Smooth muscle cell of the brain vasculature (primary cell): ENCODE results near the gene BMPR1B.
A peak's percentile ranks its signal among the peaks of the same experiment; 100 is the strongest.
"Not testable (repeated sequence)": the region's sequence is repeated elsewhere in the genome, so short reads cannot be mapped to it uniquely, and the experiment has no call there.

Experiments
- DNase-seq: peaks from one replicate; pipeline ENCODE4 v3.0.0-alpha.2; 2012; ENCODE audit warnings: low read depth, low spot score

Gene BMPR1B

GRCh38 chr4:94833394-94833793 is 75.6 kb downstream of the BMPR1B start:
- peak; percentile 20 for DNase-seq

DNA sequence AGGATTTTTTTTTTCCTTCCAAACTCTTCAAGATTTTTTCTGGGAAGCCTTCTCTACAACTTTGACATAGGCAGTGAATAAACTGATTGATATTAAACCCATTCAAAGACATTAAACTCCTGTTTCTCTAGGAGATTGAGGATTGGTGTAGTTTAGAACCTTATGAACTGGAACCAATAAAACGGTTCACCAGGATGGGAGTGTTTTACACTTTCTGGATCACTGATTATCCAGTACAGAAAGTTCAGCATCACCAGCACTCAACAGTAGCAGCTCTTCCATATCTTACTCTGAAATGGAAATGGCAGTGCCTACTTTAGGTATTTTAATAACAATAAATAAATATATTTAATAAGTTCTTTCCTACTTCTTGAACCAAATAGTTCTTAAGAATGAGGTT is 76.7 kb downstream of the BMPR1B start:
- no peak for DNase-seq

DNA sequence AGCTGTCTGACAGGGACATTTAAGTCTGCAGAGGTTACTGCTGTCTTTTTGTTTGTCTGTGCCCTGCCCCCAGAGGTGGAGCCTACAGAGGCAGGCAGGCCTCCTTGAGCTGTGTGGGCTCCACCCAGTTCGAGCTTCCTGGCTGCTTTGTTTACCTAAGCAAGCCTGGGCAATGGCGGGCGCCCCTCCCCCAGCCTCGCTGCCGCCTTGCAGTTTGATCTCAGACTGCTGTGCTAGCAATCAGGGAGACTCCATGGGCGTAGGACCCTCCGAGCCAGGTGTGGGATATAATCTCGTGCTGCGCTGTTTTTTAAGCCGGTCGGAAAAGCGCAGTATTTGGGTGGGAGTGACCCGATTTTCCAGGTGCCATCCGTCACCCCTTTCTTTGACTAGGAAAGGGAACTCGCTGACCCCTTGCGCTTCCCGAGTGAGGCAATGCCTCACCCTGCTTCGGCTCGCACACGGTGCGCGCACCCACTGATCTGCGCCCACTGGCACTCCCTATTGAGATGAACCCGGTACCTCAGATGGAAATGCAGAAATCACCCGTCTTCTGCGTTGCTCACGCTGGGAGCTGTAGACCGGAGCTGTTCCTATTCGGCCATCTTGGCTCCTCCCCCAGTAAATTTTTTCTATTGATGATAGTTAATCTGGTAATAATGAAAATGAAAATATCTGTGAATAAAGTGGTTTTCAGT is 83.6 kb downstream of the BMPR1B start:
- DNase-seq: not testable (repeated sequence)

DNA sequence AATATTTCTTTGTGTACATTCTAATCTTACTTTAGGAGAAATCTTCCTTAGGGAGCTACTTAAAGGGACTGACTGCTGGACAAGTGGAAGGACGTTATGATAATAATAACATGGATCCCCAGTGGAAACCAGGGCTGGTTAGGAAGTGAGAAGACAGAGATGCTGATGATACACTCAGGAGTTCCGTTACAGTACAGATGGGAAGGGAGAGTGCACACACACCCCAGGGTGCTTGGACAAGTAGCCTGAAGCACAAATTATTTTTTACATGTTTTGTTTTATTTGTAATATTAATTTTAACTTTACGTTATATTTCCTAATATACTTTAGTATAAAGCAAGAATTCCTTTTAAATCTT is 84.1 kb downstream of the BMPR1B start:
- no peak for DNase-seq

- DNase-seq: no peak
Measured at GRCh38 chr4:94843216-94843615, 85.5 kb downstream of the BMPR1B start.

- DNase-seq: no peak
Measured at GRCh38 chr4:94848326-94848725, 90.6 kb downstream of the BMPR1B start.

DNA sequence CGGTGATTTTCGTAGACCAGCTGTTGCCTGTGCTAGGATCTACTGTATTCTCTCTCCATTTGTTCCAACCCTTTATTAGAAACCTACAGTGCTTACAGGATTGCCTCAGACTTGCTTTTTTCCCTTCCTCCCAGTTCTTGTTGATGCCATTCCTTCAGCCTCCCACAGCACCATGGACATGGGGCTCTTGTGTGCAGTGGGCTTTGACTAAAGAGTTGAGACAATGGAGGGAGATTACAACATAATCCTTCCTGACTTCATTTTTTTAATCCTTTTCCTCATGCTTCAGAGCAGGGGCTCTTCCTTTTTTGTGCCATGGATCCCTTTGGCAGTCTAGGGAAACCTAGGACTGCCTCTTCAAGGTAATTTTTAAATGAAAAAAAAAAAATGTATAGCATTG is 92.1 kb downstream of the BMPR1B start:
- DNase-seq: no peak

- no peak for DNase-seq
Measured at GRCh38 chr4:94852616-94853015, 94.9 kb downstream of the BMPR1B start.

DNA sequence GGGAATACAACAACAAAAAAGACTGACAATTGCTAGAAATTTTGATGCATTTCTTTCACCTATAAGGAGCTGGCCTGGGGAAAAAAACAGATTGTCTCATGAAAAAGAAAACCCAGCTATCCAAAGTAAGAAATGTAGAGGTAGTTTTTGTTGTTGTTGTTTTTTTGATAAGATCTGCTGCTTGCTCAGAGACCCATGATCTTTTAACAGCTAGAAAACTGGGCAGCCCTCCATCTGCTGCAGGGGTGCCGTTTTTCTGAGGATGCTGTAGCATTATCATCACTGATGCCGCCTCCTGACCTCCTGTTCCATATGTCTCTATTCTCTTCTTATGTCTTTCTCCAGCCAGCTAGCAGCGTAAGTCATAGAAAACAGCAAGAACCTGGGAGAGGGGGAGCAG is 98.3 kb downstream of the BMPR1B start:
- no peak for DNase-seq

GRCh38 chr4:94870146-94870545 is 112.4 kb downstream of the BMPR1B start:
- no peak for DNase-seq

DNA sequence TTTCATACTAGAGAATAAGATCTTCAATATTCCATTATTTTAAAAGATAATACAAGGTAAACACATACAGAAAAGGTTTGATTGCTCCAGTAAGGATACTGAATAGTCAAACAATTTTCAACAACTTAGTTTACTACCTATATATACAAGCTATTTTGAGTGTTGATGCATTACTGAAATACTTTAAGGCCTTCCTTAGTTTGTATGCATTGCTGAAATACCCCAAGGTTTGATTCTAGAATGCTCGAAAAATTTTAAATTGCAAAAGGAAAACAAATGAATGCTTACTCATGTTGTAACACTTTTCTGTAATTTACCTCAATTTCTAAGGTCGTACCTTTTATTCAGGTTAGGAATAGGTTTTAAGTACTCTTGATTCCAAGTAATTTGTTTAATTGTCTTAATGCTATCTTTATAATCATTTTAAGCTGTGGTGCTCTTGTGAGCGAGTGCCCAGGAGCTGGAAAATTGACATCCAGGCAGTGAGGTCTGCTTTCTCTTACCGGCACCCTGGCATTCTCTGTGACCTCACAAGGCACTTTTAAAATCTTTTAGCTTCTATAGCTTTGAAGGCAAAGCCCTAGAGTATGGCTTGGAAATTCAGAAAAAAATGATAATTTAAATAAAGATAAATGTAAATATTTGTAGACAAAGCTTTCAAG is 114.0 kb downstream of the BMPR1B start:
- no peak for DNase-seq

DNA sequence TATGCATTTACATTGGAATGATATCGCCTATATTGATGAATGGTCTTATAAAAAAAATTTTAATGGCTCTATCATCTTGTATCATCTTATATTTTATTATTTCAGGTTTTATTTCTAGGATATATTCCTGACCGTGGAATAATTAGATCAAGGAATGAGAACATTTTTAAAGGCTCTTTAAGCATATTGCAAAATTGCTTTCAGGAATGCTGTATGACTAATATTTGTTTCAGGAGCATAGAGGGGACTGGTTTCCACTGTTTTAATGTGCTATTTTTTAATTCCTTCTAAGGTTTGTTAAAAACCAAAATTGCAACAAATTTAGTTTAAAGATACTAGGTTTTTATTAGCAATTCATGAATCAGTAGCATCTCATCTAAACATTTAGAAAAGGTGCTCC is 120.2 kb downstream of the BMPR1B start:
- DNase-seq: no peak

- DNase-seq: no peak
Measured at GRCh38 chr4:94880956-94881355, 123.2 kb downstream of the BMPR1B start.

- no peak for DNase-seq
Measured at GRCh38 chr4:94882756-94883155, 125.0 kb downstream of the BMPR1B start.

- DNase-seq: no peak
Measured at GRCh38 chr4:94887027-94887426, 129.3 kb downstream of the BMPR1B start.

GRCh38 chr4:94889523-94889922 is 131.8 kb downstream of the BMPR1B start:
- DNase-seq: no peak

GRCh38 chr4:94889946-94890345 is 132.2 kb downstream of the BMPR1B start:
- DNase-seq: no peak

GRCh38 chr4:94890579-94890978 is 132.8 kb downstream of the BMPR1B start:
- DNase-seq: no peak

GRCh38 chr4:94892051-94892450 is 134.3 kb downstream of the BMPR1B start:
- no peak for DNase-seq

DNA sequence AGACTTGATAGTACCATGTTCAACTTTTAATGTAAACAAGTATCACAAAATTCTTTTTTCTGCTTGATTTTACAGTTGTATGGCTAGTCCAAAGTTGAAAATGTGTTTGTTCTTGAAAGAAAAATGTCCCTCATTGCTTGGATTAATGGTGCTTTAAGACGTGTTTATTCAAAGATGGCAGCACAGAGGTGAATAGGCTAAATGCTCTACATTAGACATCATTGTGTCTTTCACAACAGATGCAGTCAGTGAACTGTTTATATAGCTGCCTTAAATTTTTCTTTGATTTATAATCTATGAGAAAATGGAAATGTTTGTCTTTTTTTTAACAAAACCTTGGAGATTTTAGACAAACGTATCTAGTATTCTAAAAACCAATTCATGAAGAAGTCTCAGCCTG is 137.3 kb downstream of the BMPR1B start:
- DNase-seq: no peak

- DNase-seq: no peak
Measured at GRCh38 chr4:94897023-94897422, 139.3 kb downstream of the BMPR1B start.

DNA sequence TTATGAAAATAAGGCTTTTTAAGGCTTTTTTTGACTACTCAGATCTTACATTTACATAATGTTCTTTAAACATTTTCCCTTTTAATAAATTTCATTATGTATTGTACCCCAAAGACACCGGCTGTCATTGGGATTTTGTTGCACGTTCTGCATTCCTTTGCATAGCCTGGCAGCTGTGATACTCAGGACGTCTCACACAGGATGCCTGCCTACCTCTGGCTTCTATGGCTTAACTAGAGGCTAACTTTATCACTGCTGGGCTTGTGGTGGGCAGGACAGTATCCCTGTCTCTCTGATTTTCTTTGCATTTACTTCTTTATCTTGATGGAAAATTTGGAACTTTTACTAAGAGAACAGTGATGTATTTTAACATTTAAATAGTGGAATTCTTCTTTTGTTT is 147.8 kb downstream of the BMPR1B start:
- no peak for DNase-seq

DNA sequence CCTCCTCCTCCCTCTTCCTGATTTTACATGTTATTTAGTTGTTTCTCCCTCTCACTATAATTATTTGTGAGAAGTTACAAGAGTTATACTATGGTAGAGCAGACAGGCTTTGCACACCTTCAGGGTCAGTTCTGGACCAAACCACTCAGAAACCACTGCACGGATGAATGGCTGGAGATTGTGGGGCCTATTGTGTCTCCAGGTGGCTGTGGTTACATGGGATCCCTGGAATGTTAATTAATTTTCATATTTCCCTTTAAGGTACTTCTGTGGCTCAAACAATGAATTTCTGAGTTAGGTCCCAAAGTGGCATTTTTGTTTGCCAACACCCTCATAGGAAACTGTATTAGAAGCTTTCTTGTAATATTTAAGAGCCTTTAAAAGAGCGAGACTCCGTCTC is 151.9 kb downstream of the BMPR1B start:
- no peak for DNase-seq

DNA sequence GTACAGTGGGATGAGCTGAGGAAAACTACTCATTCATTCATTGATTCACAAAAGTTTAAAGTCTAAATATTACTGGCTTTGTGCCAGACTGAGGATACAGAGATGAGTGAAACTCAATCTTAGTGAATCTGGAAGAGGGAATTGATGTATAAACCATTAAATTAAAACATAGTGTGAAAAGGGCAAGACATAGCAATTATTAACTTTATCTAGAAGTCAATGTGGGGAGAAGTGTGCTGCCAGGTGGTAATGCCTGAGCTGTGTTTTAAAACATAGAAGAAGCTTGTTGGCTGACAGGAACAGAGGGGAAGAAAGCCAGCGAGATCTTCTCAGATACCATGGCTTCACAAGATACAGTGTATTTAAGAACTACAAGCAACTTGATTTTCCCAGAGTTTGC is 153.4 kb downstream of the BMPR1B start:
- no peak for DNase-seq
